Measurements from ENCODE around the gene CTTNBP2. TPM values are rescaled to one million over a fixed set of nuclear protein-coding genes. Genes with fewer than 3 reads are reported as not detected.

The CTTNBP2 gene
- total and polyA plus RNA-seq, 10 of the 15 experiments (the other 5 are each of a cell fraction or from before 2014, with no cell fraction given), result 0.04 to 0.43 TPM; not detected in 8

DNA sequence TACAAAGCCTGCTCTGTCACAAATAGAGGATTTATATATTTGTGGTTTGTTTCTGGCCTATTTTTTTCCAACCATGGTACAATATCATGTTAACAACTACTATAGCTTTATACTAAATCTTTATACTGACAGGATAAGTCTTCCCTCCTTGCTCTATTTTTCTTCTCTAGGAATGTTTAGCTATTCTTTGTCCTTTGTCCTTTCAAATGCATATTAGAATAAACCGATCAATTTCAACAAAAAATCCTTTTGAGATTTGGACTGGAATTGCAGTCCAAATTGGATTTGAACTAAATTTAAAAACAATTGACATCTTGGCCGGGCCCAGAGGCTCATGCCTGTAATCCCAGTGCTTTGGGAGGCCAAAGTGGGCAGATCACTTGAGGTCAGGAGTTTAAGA, 39.2 kb upstream of the CTTNBP2 start:
- TF ChIP-seq USF1 (IDR thresholded peaks at IDR 0.05; ENCODE audit: borderline replicate concordance, extremely low read length, insufficient read depth, low read depth, low read length) (no peak), NR2C1 (IDR thresholded peaks at IDR 0.05) (no peak), MTA2 (IDR thresholded peaks at IDR 0.05; ENCODE audit: low read depth) (no peak), HDAC2 (IDR thresholded peaks at IDR 0.05) (no peak), MEF2B (IDR thresholded peaks at IDR 0.05; ENCODE audit: partially characterized antibody, poor library complexity, severe bottlenecking) (no peak), RELB (IDR thresholded peaks at IDR 0.05; ENCODE audit: low read depth) (no peak), STAT3 (IDR thresholded peaks at IDR 0.05; ENCODE audit: low read depth, low read length) (no peak)
- TF ChIP-seq, protein P1, sequence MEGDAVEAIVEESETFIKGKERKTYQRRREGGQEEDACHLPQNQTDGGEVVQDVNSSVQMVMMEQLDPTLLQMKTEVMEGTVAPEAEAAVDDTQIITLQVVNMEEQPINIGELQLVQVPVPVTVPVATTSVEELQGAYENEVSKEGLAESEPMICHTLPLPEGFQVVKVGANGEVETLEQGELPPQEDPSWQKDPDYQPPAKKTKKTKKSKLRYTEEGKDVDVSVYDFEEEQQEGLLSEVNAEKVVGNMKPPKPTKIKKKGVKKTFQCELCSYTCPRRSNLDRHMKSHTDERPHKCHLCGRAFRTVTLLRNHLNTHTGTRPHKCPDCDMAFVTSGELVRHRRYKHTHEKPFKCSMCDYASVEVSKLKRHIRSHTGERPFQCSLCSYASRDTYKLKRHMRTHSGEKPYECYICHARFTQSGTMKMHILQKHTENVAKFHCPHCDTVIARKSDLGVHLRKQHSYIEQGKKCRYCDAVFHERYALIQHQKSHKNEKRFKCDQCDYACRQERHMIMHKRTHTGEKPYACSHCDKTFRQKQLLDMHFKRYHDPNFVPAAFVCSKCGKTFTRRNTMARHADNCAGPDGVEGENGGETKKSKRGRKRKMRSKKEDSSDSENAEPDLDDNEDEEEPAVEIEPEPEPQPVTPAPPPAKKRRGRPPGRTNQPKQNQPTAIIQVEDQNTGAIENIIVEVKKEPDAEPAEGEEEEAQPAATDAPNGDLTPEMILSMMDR (IDR thresholded peaks at IDR 0.05 in 2 of 3, conservative IDR thresholded peaks at IDR 0.05 in 1 of 3; ENCODE audit: control insufficient read depth in 2 of 3, extremely low read depth in 1 of 3, insufficient read depth in 1 of 3, low read depth in 3 of 3, low read length in 3 of 3), result no peak
- FAIRE-seq, result no peak

More for the DNA sequence above, 39.2 kb upstream of the CTTNBP2 start:
- H3K9ac ChIP-seq (ENCODE audit: control insufficient read depth, insufficient read depth, low read length), result no peak overlapping the region
- H3K27me3 ChIP-seq (replicated peaks in 1 of 2; ENCODE audit: control insufficient read depth in 2 of 2, insufficient read depth in 2 of 2, low read length in 1 of 2), result no peaks in the 10 kb centered on the region
- RAD21 ChIA-PET (ENCODE audit: unreplicated experiment), result no interaction called here
- no peak for DNase-seq (ENCODE audit: low read depth, low spot score)
- no peaks in the 10 kb centered on the region for H3K9me3 ChIP-seq (replicated peaks; ENCODE audit: control insufficient read depth, insufficient read depth, low read length)
- H4K20me1 ChIP-seq (ENCODE audit: control insufficient read depth, insufficient read depth), result no peaks in the 10 kb centered on the region
- no peaks in the 10 kb centered on the region for H3K4me1 ChIP-seq (ENCODE audit: control insufficient read depth, insufficient read depth, low read length)
- in situ Hi-C loops (cut with MboI), result no loop called here
- WGBS (ENCODE audit: insufficient coverage, insufficient replicate concordance, low lambda C conversion rate, missing lambda C conversion rate), result 48% methylated on average over 2 of the region's 2 CpGs
- SMC1A ChIA-PET (ENCODE audit: uncharacterized antibody, unreplicated experiment), result no interaction called here
- POLR2A ChIA-PET, result no interaction called here
- intact Hi-C loops (cut with micrococcal nuclease; ENCODE audit: unreplicated experiment), result no loop called here
- CTCF ChIA-PET, result no interaction called here
- no peak for ATAC-seq
- no TSS peak for BruUV-seq (replicated peaks)
- H3K27ac ChIP-seq (ENCODE audit: control insufficient read depth, insufficient read depth), result no peak overlapping the region
- no peaks in the 10 kb centered on the region for H3K36me3 ChIP-seq (ENCODE audit: control insufficient read depth in 2 of 2, insufficient read depth in 2 of 2, low read length in 1 of 2)
- no peak overlapping the region for H3K4me3 ChIP-seq
- H3K4me2 ChIP-seq (ENCODE audit: control insufficient read depth, insufficient read depth), result no peak overlapping the region
- no peaks in the 10 kb centered on the region for H3K79me2 ChIP-seq (ENCODE audit: control insufficient read depth, insufficient read depth, low read length)
- no peak overlapping the region for H2AFZ ChIP-seq (ENCODE audit: control insufficient read depth, low read depth, low read length)
